K562 (cell line): ENCODE results near the gene MAP2K3. TPM values are rescaled to one million over a fixed set of nuclear protein-coding genes. Genes with fewer than 3 reads are reported as not detected.

Experiments used
- CTBP1 ChIP-seq: fragments of 450-650 bp; IDR thresholded peaks from 2 replicates; pipeline ENCODE4 v1.6.1; 2016; ENCODE audit warnings: borderline replicate concordance
- KDM1A ChIP-seq, 2 experiments: fragments of 450-650 bp; IDR thresholded peaks; 2 replicates each; pipeline ENCODE4 v1.6.1; 2016; ENCODE audit warnings: mild to moderate bottlenecking in 2 of 2
- KLF6 ChIP-seq: fragments of 250-450 bp; sonication (Bioruptor Pico); IDR thresholded peaks from 2 replicates; pipeline ENCODE4 v1.4.0; 2020; ENCODE audit warnings: mild to moderate bottlenecking, moderate library complexity, borderline replicate concordance
- RBBP5 ChIP-seq: fragments of 200-600 bp; sonication (generic); IDR thresholded peaks from 2 replicates; pipeline ENCODE4 v1.6.1; 2012; ENCODE audit warnings: borderline replicate concordance, mild to moderate bottlenecking, low read length, control low read depth, inconsistent platforms; ENCODE audit not compliant: insufficient read depth, poor library complexity, severe bottlenecking
- RBM22 ChIP-seq: fragments of 200-400 bp; formaldehyde crosslinking; IDR thresholded peaks from 2 replicates; pipeline ENCODE4 v1.6.1; 2018; ENCODE audit warnings: low read length, low read depth; ENCODE audit not compliant: poor library complexity, severe bottlenecking
- TBL1XR1 ChIP-seq, 2 experiments: IDR thresholded peaks; 2 replicates each; pipeline ENCODE4 v1.6.1; 2012; ENCODE audit warnings: improper control_type of control experiment in 2 of 2, low read length in 2 of 2, mild to moderate bottlenecking in 1 of 2
- ZNF140 ChIP-seq: fragments of 250-450 bp; sonication (Bioruptor Pico); IDR thresholded peaks from 2 replicates; pipeline ENCODE4 v1.8.0; 2021; ENCODE audit warnings: moderate library complexity, mild to moderate bottlenecking, inconsistent platforms
- polyA plus RNA-seq, 8 experiments: library from polyadenylated mRNA; depleted of rRNA in 4 of 8; stranded (reverse) in 5 of 8; unstranded in 3 of 8; fragments of >200 nt; fragmentation: Nextera tagmentation in 2 of 8; fragmentation: Illumina TruSeq in 1 of 8; extraction: Ambion mirVana in 2 of 8; extraction: Trizol in 1 of 8; gene quantifications; 2 replicates each; pipeline versions ENCODE4 v1.2.1 to v1.2.3, GENCODE V29; 2011 to 2014; ENCODE audit warnings: inconsistent platforms in 1 of 8, missing spikeins in 1 of 8
- total RNA-seq, 7 experiments: library from RNA; depleted of rRNA in 6 of 7; stranded (reverse); fragments of >200 nt in 6 of 7; fragmentation: Illumina TruSeq in 2 of 7; extraction: Trizol in 2 of 7; gene quantifications; 2 replicates each; pipeline versions ENCODE4 v1.2.1 to v1.2.3, GENCODE V29; 2011 to 2021; ENCODE audit warnings: low replicate concordance in 1 of 7
- TF ChIP-seq, protein P1 (sequence below), 2 experiments: fragments of 450-650 bp; IDR thresholded peaks; 2 replicates each; pipeline ENCODE4 v1.6.1; 2016; ENCODE audit warnings: mild to moderate bottlenecking in 2 of 2, borderline replicate concordance in 1 of 2, low read depth in 1 of 2, moderate library complexity in 1 of 2
- TF ChIP-seq, protein P2 (sequence below): fragments of 450-650 bp; IDR thresholded peaks from 2 replicates; pipeline ENCODE4 v1.6.1; 2016; ENCODE audit warnings: low read depth

Gene MAP2K3
- total and polyA plus RNA-seq, 9 of the 15 experiments (the other 6 are each of a cell fraction or from before 2014, with no cell fraction given), result 0.18 to 14.8 (median 3.5) TPM

DNA sequence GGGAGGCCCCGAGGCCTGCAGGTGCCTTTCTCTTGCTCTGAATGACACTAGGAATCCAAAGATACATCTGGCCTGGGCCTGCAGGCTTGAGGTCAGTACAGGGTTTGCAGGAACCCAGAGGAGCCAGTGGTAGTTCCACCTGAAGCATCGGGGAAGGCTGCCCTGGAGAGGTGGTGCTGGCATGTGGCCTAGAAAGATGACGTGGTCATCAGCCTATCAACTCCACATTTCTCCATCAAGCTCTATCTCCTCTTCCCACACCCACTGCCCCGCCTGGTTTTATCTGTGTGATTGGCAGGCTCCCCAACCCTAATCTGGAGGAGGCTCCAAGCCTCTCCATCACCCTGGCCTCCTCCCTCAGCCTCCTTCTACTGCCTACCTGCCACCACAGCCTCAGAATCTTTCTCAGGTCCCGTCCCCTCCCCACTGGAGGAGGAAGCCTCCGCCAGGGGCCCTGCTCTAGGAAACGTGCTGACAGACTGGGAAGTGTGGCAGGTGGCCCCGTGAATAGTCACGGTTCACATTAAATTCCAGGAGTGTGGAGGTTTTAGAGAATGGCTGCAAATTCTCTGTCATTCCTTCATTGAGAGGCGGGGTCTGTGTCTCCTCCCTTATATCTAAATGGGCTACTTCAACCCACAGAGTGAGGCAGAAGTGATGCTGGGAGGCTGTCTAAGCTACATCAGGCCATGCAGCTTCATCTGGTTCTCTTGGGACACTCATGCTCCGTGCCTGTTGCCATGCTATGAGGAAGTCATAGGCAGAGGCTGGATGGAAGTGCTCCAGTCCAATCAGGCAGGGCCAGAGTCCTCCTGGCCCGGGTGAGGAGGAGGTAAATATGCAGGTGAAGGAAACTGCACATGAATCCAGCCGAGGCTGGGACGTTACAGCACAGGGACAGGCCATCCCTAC is 11.4 kb upstream of the MAP2K3 start (continued):
- TF ChIP-seq, protein P1, sequence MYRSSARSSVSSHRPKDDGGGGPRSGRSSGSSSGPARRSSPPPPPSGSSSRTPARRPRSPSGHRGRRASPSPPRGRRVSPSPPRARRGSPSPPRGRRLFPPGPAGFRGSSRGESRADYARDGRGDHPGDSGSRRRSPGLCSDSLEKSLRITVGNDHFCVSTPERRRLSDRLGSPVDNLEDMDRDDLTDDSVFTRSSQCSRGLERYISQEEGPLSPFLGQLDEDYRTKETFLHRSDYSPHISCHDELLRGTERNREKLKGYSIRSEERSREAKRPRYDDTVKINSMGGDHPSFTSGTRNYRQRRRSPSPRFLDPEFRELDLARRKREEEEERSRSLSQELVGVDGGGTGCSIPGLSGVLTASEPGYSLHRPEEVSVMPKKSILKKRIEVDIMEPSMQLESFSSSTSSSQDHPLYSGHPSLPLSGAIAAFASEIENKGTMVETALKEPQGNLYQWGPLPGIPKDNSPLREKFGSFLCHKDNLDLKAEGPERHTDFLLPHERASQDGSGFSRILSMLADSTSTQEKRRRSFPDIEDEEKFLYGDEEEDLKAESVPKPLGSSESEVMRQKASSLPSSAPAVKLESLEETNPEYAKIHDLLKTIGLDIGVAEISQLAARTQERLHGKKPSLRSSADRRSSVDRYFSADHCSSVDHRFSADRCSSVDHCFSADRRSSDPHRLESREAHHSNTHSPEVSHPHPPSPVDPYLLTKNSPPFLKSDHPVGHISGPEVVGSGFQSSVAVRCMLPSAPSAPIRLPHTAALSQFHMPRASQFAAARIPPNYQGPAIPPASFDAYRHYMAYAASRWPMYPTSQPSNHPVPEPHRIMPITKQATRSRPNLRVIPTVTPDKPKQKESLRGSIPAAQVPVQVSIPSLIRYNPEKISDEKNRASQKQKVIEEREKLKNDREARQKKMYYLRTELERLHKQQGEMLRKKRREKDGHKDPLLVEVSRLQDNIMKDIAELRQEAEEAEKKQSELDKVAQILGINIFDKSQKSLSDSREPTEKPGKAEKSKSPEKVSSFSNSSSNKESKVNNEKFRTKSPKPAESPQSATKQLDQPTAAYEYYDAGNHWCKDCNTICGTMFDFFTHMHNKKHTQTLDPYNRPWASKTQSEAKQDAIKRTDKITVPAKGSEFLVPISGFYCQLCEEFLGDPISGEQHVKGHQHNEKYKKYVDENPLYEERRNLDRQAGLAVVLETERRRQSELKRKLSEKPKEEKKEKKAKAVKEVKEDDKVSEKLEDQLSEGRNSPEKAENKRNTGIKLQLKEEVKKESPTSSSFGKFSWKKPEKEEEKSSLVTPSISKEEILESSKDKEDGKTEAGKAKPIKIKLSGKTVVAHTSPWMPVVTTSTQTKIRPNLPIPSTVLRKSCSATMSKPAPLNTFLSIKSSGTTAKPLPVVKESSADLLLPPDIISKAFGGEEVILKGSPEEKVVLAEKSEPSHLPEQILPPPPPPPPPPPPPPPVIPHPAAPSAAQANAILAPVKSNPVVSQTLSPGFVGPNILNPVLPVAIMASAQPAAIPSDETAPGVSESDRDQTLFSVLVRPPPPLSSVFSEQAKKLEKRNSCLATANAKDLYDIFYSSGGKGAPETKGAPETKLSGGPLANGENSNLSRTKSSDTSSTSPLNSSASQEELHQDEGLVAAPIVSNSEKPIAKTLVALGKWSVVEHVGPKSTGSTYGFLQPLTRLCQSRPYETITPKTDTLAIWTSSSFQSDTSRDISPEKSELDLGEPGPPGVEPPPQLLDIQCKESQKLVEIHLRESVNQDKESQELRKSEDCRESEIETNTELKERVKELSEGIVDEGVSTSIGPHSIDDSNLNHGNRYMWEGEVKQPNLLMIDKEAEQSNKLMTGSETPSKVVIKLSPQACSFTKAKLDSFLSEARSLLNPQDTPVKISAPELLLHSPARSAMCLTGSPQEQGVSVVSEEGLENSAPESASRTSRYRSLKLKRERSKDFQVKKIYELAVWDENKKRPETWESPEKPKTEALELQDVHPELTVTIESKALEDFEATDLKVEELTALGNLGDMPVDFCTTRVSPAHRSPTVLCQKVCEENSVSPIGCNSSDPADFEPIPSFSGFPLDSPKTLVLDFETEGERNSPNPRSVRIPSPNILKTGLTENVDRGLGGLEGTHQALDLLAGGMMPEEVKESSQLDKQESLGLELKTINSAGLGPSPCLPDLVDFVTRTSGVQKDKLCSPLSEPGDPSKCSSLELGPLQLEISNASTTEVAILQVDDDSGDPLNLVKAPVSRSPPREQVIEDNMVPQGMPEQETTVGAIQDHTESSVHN (IDR thresholded peaks at IDR 0.05; ENCODE audit: borderline replicate concordance in 1 of 2, low read depth in 1 of 2), result no peak
- TF ChIP-seq ZNF140 (CRISPR knock-in tag), result no peak
- TF ChIP-seq, protein P2, sequence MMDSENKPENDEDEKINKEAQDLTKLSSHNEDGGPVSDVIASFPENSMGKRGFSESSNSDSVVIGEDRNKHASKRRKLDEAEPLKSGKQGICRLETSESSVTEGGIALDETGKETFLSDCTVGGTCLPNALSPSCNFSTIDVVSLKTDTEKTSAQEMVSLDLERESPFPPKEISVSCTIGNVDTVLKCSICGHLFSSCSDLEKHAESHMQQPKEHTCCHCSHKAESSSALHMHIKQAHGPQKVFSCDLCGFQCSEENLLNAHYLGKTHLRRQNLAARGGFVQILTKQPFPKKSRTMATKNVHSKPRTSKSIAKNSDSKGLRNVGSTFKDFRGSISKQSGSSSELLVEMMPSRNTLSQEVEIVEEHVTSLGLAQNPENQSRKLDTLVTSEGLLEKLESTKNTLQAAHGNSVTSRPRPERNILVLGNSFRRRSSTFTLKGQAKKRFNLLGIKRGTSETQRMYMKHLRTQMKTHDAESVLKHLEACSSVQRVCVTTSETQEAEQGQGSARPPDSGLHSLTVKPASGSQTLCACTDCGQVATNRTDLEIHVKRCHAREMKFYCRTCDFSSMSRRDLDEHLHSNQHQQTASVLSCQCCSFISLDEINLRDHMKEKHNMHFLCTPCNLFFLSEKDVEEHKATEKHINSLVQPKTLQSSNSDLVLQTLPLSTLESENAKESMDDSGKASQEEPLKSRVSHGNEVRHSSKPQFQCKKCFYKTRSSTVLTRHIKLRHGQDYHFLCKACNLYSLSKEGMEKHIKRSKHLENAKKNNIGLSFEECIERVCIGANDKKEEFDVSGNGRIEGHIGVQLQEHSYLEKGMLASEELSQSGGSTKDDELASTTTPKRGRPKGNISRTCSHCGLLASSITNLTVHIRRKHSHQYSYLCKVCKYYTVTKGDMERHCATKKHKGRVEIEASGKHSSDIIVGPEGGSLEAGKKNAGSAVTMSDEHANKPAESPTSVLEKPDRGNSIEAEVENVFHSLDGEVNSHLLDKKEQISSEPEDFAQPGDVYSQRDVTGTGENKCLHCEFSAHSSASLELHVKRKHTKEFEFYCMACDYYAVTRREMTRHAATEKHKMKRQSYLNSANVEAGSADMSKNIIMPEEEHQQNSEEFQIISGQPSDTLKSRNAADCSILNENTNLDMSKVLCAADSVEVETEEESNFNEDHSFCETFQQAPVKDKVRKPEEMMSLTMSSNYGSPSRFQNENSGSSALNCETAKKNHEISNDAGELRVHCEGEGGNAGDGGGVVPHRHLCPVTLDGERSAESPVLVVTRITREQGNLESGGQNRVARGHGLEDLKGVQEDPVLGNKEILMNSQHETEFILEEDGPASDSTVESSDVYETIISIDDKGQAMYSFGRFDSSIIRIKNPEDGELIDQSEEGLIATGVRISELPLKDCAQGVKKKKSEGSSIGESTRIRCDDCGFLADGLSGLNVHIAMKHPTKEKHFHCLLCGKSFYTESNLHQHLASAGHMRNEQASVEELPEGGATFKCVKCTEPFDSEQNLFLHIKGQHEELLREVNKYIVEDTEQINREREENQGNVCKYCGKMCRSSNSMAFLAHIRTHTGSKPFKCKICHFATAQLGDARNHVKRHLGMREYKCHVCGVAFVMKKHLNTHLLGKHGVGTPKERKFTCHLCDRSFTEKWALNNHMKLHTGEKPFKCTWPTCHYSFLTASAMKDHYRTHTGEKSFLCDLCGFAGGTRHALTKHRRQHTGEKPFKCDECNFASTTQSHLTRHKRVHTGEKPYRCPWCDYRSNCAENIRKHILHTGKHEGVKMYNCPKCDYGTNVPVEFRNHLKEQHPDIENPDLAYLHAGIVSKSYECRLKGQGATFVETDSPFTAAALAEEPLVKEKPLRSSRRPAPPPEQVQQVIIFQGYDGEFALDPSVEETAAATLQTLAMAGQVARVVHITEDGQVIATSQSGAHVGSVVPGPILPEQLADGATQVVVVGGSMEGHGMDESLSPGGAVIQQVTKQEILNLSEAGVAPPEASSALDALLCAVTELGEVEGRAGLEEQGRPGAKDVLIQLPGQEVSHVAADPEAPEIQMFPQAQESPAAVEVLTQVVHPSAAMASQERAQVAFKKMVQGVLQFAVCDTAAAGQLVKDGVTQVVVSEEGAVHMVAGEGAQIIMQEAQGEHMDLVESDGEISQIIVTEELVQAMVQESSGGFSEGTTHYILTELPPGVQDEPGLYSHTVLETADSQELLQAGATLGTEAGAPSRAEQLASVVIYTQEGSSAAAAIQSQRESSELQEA, result no peak
- 0 out of 4 replicates have a peak, but pooled peaks of 1 of the 2 experiments have one; percentile 11 for TF ChIP-seq TBL1XR1 (IDR thresholded peaks at IDR 0.05; ENCODE audit: low read length in 2 of 2)
- TF ChIP-seq CTBP1, result peak; percentile 84; the same call in 1 of the 2 replicates
- TF ChIP-seq RBBP5, result no peak
- peak; percentile 18; the same call in 1 of the 2 replicates for TF ChIP-seq KLF6 (CRISPR knock-in tag)
- no peak for TF ChIP-seq RBM22
- TF ChIP-seq KDM1A (IDR thresholded peaks at IDR 0.05), result peak; percentile 81 to 89
